GM23338 (cell line): ENCODE results near the gene NWD2. TPM values are rescaled to one million over a fixed set of nuclear protein-coding genes. Genes with fewer than 3 reads are reported as not detected.

ENCODE experiments used
- ATAC-seq: fragments of 200-7000 bp; cut with Tn5 transposase; 3 replicates; pipeline ENCODE4 v1.9.1; 2020
- DNase-seq: peaks from one replicate; pipeline ENCODE4 v3.0.0-alpha.2; 2015; ENCODE audit warnings: low spot score
- H2AFZ ChIP-seq: fragments of 200-600 bp; sonication (generic); 2 replicates; pipeline ENCODE4 v1.8.0; 2016; ENCODE audit warnings: antibody characterized with exemption, mild to moderate bottlenecking, moderate library complexity
- H3F3A ChIP-seq: fragments of 200-600 bp; sonication (generic); replicated peaks from 2 replicates; pipeline ENCODE4 v1.8.0; 2017; ENCODE audit warnings: antibody characterized with exemption, mixed run types, low read depth
- H3K27ac ChIP-seq: fragments of 200-600 bp; sonication (generic); 2 replicates; pipeline ENCODE4 v1.6.1; 2016; ENCODE audit warnings: low read depth
- H3K27me3 ChIP-seq: fragments of 200-600 bp; sonication (generic); 2 replicates; pipeline ENCODE4 v1.8.0; 2016; ENCODE audit warnings: mild to moderate bottlenecking, mixed run types, moderate library complexity; ENCODE audit not compliant: insufficient read depth
- H3K36me3 ChIP-seq: fragments of 200-600 bp; sonication (generic); 2 replicates; pipeline ENCODE4 v1.8.0; 2016; ENCODE audit warnings: mild to moderate bottlenecking; ENCODE audit not compliant: insufficient read depth
- H3K4me1 ChIP-seq: fragments of 200-600 bp; sonication (generic); 2 replicates; pipeline ENCODE4 v1.8.0; 2016; ENCODE audit warnings: mild to moderate bottlenecking, moderate library complexity; ENCODE audit not compliant: insufficient read depth
- H3K4me2 ChIP-seq: fragments of 200-600 bp; sonication (generic); 2 replicates; pipeline ENCODE4 v1.7.1; 2017; ENCODE audit warnings: mixed run types
- H3K4me3 ChIP-seq: fragments of 200-600 bp; sonication (generic); 2 replicates; pipeline ENCODE4 v1.6.1; 2016; ENCODE audit warnings: mixed run types
- H3K79me2 ChIP-seq: fragments of 200-600 bp; sonication (generic); replicated peaks from 2 replicates; pipeline ENCODE4 v1.8.0; 2017; ENCODE audit warnings: mild to moderate bottlenecking; ENCODE audit not compliant: insufficient read depth
- H3K9me2 ChIP-seq: fragments of 200-600 bp; sonication (generic); 2 replicates; pipeline ENCODE4 v1.8.0; 2017; ENCODE audit not compliant: insufficient read depth
- H4K20me1 ChIP-seq: fragments of 200-600 bp; sonication (generic); replicated peaks from 2 replicates; pipeline ENCODE4 v1.8.0; 2017; ENCODE audit warnings: mild to moderate bottlenecking; ENCODE audit not compliant: insufficient read depth
- H3K27ac Mint-ChIP-seq: 2 replicates; pipeline ENCODE4 v1.8.0; 2020; ENCODE audit warnings: inconsistent platforms, mild to moderate bottlenecking, moderate library complexity, mixed read lengths
- H3K27me3 Mint-ChIP-seq: 3 replicates; pipeline ENCODE4 v1.8.0; 2022; ENCODE audit warnings: low read depth, mild to moderate bottlenecking, moderate library complexity, mixed read lengths, inconsistent platforms; ENCODE audit not compliant: insufficient read depth, poor library complexity
- H3K36me3 Mint-ChIP-seq: 3 replicates; pipeline ENCODE4 v1.8.0; 2021; ENCODE audit warnings: low read depth, mild to moderate bottlenecking, inconsistent platforms, moderate library complexity, mixed read lengths
- H3K4me1 Mint-ChIP-seq: 3 replicates; pipeline ENCODE4 v1.8.0; 2020; ENCODE audit warnings: mild to moderate bottlenecking, inconsistent platforms, mixed read lengths
- H3K4me3 Mint-ChIP-seq: 3 replicates; pipeline ENCODE4 v1.8.0; 2021; ENCODE audit warnings: moderate library complexity, mild to moderate bottlenecking, inconsistent platforms, mixed read lengths
- H3K9me3 Mint-ChIP-seq: 3 replicates; pipeline ENCODE4 v1.8.0; 2020; ENCODE audit warnings: moderate library complexity, mild to moderate bottlenecking, inconsistent platforms, mixed read lengths
- CTCF ChIP-seq, 2 experiments: fragments of 200-600 bp in 1 of 2; sonication (generic) in 1 of 2; conservative IDR thresholded peaks; 2 replicates each; pipeline versions ENCODE4 v1.5.1 to v1.6.1; 2016 to 2017; ENCODE audit warnings: antibody characterized with exemption in 2 of 2, low read depth in 2 of 2, mild to moderate bottlenecking in 2 of 2, moderate library complexity in 1 of 2
- ETS1 ChIP-seq: IDR thresholded peaks from 2 replicates; pipeline ENCODE4 v1.6.1; 2016; ENCODE audit warnings: antibody characterized with exemption
- EZH2 ChIP-seq: fragments of 200-600 bp; sonication (generic); IDR thresholded peaks from one replicate; pipeline ENCODE4 v1.8.0; 2017; ENCODE audit warnings: antibody characterized with exemption, mild to moderate bottlenecking, low read depth; ENCODE audit not compliant: unreplicated experiment
- EZH2phosphoT487 ChIP-seq: fragments of 200-600 bp; sonication (generic); IDR thresholded peaks from one replicate; pipeline ENCODE4 v1.8.1; 2018; ENCODE audit warnings: antibody characterized with exemption; ENCODE audit not compliant: unreplicated experiment
- NANOG ChIP-seq: IDR thresholded peaks from 2 replicates; pipeline ENCODE4 v1.6.1; 2016; ENCODE audit warnings: antibody characterized with exemption, borderline replicate concordance
- POLR2AphosphoS5 ChIP-seq: IDR thresholded peaks from 2 replicates; pipeline ENCODE4 v1.6.1; 2016; ENCODE audit warnings: antibody characterized with exemption, low read depth
- STAT1 ChIP-seq: IDR thresholded peaks from one replicate; pipeline ENCODE4 v1.6.1; 2016; ENCODE audit warnings: antibody characterized with exemption; ENCODE audit not compliant: unreplicated experiment
- ZNF114 ChIP-seq: fragments of 250-450 bp; sonication (Bioruptor Pico); IDR thresholded peaks from 2 replicates; pipeline ENCODE4 v1.5.0; 2020; ENCODE audit warnings: mild to moderate bottlenecking, moderate library complexity
- ZNF331 ChIP-seq: fragments of 250-450 bp; sonication (Bioruptor Pico); IDR thresholded peaks from 2 replicates; pipeline ENCODE4 v1.5.0; 2020; ENCODE audit warnings: low read depth, mild to moderate bottlenecking, moderate library complexity
- polyA plus RNA-seq: library from polyadenylated mRNA; unstranded; fragments of >200 nt; fragmentation: Nextera tagmentation; extraction: Ambion mirVana; gene quantifications from 2 replicates; pipeline ENCODE4 v1.2.1, GENCODE V29; 2016
- total RNA-seq: library from RNA; depleted of rRNA; stranded (reverse); fragments of >200 nt; shearing (Covaris generic); gene quantifications from 2 replicates; pipeline ENCODE4 v1.2.3, GENCODE V29; 2014
- TF ChIP-seq, protein P1 (sequence below): IDR thresholded peaks from one replicate; pipeline ENCODE4 v1.6.1; 2018; ENCODE audit warnings: antibody characterized with exemption; ENCODE audit not compliant: unreplicated experiment
- TF ChIP-seq, protein P2 (sequence below): fragments of 250-450 bp; sonication (Bioruptor Pico); IDR thresholded peaks from 2 replicates; pipeline ENCODE4 v1.5.0; 2020; ENCODE audit warnings: mild to moderate bottlenecking, moderate library complexity

The NWD2 gene
- total and polyA plus RNA-seq, 2 experiments from 2014 or later = 0.07 TPM; not detected in 1

DNA sequence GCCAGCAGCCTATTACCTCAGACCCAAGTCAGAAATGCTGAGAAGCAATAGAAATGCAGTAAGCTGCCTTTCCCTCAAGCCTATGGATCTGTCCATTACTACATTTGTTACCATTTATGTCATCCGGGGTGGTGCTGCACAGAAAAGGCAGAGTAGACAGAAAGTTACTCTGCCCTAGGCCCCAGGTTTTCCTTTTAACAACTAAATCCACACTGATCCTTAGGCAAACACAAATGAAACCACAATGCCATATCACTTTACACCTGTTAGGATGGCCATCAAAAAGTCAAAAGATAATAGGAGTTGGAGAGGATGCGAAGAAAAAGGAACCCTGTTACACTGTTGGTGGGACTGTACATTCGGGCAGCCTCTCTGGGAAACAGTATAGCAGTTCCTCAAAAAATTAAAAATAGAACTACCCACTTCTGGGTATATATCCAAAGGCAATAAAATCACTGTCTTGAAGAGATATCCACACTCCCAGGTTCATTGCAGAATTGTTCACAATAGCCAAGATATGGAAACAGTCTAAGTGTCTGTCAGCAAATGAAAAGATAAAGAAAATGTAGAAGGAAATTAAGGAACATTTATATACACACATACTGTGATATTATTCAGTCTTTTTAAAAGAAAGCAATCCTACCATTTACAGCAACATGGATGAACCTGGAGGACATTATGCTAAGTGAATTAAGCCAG is 186.3 kb downstream of the NWD2 start:
- no peak overlapping the region for H3K27ac Mint-ChIP-seq
- Histone ChIP-seq H3K36me3 (no peaks in the 10 kb centered on the region), H3K4me3 (no peak overlapping the region), H3K4me1 (no peaks in the 10 kb centered on the region), H2AFZ (no peak overlapping the region), H3K79me2 (no peaks in the 10 kb centered on the region), H3K27ac (no peak overlapping the region), H3K9me2 (no peaks in the 10 kb centered on the region), H3K4me2 (no peak overlapping the region), H3K27me3 (no peaks in the 10 kb centered on the region), H3F3A (no peaks in the 10 kb centered on the region), H4K20me1 (no peaks in the 10 kb centered on the region)
- no peaks in the 10 kb centered on the region for H3K27me3 Mint-ChIP-seq
- no peaks in the 10 kb centered on the region for H3K9me3 Mint-ChIP-seq
- no peak for DNase-seq
- no peak for ATAC-seq
- H3K4me1 Mint-ChIP-seq = peaks cover 3% of the 10 kb centered on the region; the same call in 2 of the 3 replicates
- H3K36me3 Mint-ChIP-seq = no peaks in the 10 kb centered on the region
- no peak overlapping the region for H3K4me3 Mint-ChIP-seq
- TF ChIP-seq EZH2phosphoT487 = no peak
- no peak for TF ChIP-seq STAT1
- TF ChIP-seq POLR2AphosphoS5 = no peak
- no peak for TF ChIP-seq NANOG
- TF ChIP-seq ETS1 = no peak
- no peak for TF ChIP-seq CTCF (conservative IDR thresholded peaks at IDR 0.05; ENCODE audit: low read depth in 2 of 2)
- TF ChIP-seq ZNF331 = no peak
- no peak for TF ChIP-seq ZNF114 (CRISPR knock-in tag)
- TF ChIP-seq, protein P1, sequence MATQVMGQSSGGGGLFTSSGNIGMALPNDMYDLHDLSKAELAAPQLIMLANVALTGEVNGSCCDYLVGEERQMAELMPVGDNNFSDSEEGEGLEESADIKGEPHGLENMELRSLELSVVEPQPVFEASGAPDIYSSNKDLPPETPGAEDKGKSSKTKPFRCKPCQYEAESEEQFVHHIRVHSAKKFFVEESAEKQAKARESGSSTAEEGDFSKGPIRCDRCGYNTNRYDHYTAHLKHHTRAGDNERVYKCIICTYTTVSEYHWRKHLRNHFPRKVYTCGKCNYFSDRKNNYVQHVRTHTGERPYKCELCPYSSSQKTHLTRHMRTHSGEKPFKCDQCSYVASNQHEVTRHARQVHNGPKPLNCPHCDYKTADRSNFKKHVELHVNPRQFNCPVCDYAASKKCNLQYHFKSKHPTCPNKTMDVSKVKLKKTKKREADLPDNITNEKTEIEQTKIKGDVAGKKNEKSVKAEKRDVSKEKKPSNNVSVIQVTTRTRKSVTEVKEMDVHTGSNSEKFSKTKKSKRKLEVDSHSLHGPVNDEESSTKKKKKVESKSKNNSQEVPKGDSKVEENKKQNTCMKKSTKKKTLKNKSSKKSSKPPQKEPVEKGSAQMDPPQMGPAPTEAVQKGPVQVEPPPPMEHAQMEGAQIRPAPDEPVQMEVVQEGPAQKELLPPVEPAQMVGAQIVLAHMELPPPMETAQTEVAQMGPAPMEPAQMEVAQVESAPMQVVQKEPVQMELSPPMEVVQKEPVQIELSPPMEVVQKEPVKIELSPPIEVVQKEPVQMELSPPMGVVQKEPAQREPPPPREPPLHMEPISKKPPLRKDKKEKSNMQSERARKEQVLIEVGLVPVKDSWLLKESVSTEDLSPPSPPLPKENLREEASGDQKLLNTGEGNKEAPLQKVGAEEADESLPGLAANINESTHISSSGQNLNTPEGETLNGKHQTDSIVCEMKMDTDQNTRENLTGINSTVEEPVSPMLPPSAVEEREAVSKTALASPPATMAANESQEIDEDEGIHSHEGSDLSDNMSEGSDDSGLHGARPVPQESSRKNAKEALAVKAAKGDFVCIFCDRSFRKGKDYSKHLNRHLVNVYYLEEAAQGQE = no peak
- TF ChIP-seq, protein P2, sequence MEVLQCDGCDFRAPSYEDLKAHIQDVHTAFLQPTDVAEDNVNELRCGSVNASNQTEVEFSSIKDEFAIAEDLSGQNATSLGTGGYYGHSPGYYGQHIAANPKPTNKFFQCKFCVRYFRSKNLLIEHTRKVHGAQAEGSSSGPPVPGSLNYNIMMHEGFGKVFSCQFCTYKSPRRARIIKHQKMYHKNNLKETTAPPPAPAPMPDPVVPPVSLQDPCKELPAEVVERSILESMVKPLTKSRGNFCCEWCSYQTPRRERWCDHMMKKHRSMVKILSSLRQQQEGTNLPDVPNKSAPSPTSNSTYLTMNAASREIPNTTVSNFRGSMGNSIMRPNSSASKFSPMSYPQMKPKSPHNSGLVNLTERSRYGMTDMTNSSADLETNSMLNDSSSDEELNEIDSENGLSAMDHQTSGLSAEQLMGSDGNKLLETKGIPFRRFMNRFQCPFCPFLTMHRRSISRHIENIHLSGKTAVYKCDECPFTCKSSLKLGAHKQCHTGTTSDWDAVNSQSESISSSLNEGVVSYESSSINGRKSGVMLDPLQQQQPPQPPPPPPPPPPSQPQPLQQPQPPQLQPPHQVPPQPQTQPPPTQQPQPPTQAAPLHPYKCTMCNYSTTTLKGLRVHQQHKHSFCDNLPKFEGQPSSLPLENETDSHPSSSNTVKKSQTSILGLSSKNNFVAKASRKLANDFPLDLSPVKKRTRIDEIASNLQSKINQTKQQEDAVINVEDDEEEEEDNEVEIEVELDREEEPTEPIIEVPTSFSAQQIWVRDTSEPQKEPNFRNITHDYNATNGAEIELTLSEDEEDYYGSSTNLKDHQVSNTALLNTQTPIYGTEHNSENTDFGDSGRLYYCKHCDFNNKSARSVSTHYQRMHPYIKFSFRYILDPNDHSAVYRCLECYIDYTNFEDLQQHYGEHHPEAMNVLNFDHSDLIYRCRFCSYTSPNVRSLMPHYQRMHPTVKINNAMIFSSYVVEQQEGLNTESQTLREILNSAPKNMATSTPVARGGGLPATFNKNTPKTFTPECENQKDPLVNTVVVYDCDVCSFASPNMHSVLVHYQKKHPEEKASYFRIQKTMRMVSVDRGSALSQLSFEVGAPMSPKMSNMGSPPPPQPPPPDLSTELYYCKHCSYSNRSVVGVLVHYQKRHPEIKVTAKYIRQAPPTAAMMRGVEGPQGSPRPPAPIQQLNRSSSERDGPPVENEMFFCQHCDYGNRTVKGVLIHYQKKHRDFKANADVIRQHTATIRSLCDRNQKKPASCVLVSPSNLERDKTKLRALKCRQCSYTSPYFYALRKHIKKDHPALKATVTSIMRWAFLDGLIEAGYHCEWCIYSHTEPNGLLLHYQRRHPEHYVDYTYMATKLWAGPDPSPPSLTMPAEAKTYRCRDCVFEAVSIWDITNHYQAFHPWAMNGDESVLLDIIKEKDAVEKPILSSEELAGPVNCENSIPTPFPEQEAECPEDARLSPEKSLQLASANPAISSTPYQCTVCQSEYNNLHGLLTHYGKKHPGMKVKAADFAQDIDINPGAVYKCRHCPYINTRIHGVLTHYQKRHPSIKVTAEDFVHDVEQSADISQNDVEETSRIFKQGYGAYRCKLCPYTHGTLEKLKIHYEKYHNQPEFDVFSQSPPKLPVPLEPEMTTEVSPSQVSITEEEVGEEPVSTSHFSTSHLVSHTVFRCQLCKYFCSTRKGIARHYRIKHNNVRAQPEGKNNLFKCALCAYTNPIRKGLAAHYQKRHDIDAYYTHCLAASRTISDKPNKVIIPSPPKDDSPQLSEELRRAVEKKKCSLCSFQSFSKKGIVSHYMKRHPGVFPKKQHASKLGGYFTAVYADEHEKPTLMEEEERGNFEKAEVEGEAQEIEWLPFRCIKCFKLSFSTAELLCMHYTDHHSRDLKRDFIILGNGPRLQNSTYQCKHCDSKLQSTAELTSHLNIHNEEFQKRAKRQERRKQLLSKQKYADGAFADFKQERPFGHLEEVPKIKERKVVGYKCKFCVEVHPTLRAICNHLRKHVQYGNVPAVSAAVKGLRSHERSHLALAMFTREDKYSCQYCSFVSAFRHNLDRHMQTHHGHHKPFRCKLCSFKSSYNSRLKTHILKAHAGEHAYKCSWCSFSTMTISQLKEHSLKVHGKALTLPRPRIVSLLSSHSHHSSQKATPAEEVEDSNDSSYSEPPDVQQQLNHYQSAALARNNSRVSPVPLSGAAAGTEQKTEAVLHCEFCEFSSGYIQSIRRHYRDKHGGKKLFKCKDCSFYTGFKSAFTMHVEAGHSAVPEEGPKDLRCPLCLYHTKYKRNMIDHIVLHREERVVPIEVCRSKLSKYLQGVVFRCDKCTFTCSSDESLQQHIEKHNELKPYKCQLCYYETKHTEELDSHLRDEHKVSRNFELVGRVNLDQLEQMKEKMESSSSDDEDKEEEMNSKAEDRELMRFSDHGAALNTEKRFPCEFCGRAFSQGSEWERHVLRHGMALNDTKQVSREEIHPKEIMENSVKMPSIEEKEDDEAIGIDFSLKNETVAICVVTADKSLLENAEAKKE (CRISPR knock-in tag) = no peak
- no peak for TF ChIP-seq EZH2
